CD4-positive, CD25-positive, alpha-beta regulatory T cell (primary cell): Measurements from ENCODE around the gene AQR. TPM values are rescaled to one million over a fixed set of nuclear protein-coding genes. Genes with fewer than 3 reads are reported as not detected.

ENCODE experiments used
- ATAC-seq, 2 donors: fragments of 150-1000 bp; cut with Tn5 transposase; one replicate each; pipeline ENCODE4 v1.10.0; 2021; ENCODE audit warnings: low read depth in 2 of 2, moderate number of reproducible peaks in 2 of 2, moderate library complexity in 1 of 2
- DNase-seq, 3 donors: peaks; one replicate each; pipeline versions ENCODE4 v3.0.0 to v3.0.0-alpha.2; 2012 to 2022; ENCODE audit warnings: mixed read lengths in 1 of 3
- H3K27ac ChIP-seq: one replicate; pipeline ENCODE4 v1.7.0; 2013; ENCODE audit warnings: mild to moderate bottlenecking, low read length; ENCODE audit not compliant: insufficient read depth, poor library complexity, severe bottlenecking
- H3K27me3 ChIP-seq: one replicate; pipeline ENCODE4 v1.7.0; 2013; ENCODE audit warnings: low read length; ENCODE audit not compliant: control insufficient read depth, insufficient read depth
- H3K36me3 ChIP-seq: one replicate; pipeline ENCODE4 v1.7.0; 2013; ENCODE audit warnings: mild to moderate bottlenecking, low read length, moderate library complexity; ENCODE audit not compliant: control insufficient read depth, insufficient read depth
- H3K4me1 ChIP-seq: 2 replicates; pipeline ENCODE4 v1.7.0; 2013; ENCODE audit warnings: mild to moderate bottlenecking, low read length; ENCODE audit not compliant: insufficient read depth, control insufficient read depth, poor library complexity, severe bottlenecking
- H3K4me3 ChIP-seq: one replicate; pipeline ENCODE4 v1.7.0; 2013; ENCODE audit warnings: low read depth, mild to moderate bottlenecking, low read length, moderate library complexity
- H3K9me3 ChIP-seq, 2 experiments: 1 replicate in 1 of 2; 2 replicates in 1 of 2; pipeline ENCODE4 v1.7.0; 2013; ENCODE audit warnings: low read length in 2 of 2, mild to moderate bottlenecking in 1 of 2, moderate library complexity in 1 of 2; ENCODE audit not compliant: control insufficient read depth in 2 of 2
- H3K27ac Mint-ChIP-seq, 3 donors: one replicate each; pipeline ENCODE4 v1.8.0; 2020 to 2022; ENCODE audit warnings: mild to moderate bottlenecking in 3 of 3, mixed read lengths in 3 of 3, moderate library complexity in 2 of 3
- H3K27me3 Mint-ChIP-seq: one replicate; pipeline ENCODE4 v1.8.0; 2022; ENCODE audit warnings: mild to moderate bottlenecking, mixed read lengths
- H3K36me3 Mint-ChIP-seq: one replicate; pipeline ENCODE4 v1.8.0; 2020; ENCODE audit warnings: mixed read lengths
- H3K4me1 Mint-ChIP-seq, 4 donors: one replicate each; pipeline ENCODE4 v1.8.0; 2020 to 2022; ENCODE audit warnings: mixed read lengths in 4 of 4, mild to moderate bottlenecking in 1 of 4
- H3K4me3 Mint-ChIP-seq, 4 donors: one replicate each; pipeline ENCODE4 v1.8.0; 2020 to 2022; ENCODE audit warnings: mild to moderate bottlenecking in 4 of 4, mixed read lengths in 4 of 4, moderate library complexity in 3 of 4
- H3K9me3 Mint-ChIP-seq, 7 donors: one replicate each; pipeline ENCODE4 v1.8.0; 2020 to 2022; ENCODE audit warnings: mixed read lengths in 7 of 7, mild to moderate bottlenecking in 3 of 7, moderate library complexity in 2 of 7
- polyA plus RNA-seq, 4 donors: library from polyadenylated mRNA; unstranded; fragments of 300-500 nt; fragmentation: Illumina TruSeq; gene quantifications; one replicate each; pipeline ENCODE4 v1.2.3, GENCODE V29; 2021
- total RNA-seq: library from RNA; stranded (reverse); gene quantifications from one replicate; pipeline ENCODE4 v1.2.3, GENCODE V29; 2022

The AQR gene
- total and polyA plus RNA-seq, 5 donors from 2014 or later = 12.6 to 36.6 (median 18.2) TPM

DNA sequence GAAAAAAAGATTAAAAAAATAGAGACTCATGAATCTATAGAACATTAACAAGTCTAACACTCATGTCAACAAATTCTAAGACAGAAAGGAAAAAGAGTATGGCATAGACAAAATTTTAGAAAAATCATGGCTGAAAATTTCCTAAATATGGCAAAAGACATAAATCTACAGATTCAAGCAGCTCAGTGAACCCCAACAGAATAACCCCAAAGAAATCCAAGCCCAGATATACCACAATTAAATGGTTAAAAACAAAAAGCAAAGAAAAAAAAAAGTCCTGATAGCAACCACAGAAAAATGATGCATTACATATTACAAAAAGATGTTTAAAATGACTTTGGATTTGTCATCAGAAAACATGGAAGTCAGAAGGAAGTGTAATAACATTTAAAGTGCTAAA is 75.6 kb downstream of the AQR start:
- Histone ChIP-seq H3K27ac (no peak overlapping the region), H3K4me3 (no peak overlapping the region), H3K27me3 (no peaks in the 10 kb centered on the region), H3K36me3 (peaks cover 73% of the 10 kb centered on the region), H3K4me1 (no peaks in the 10 kb centered on the region), H3K9me3 (peaks cover 16 to 20% of the 10 kb centered on the region in 2 experiments)
- Mint-ChIP-seq H3K9me3 (peaks cover 0 to 21% (median 7%) of the 10 kb centered on the region in 7 donors), H3K27me3 (no peaks in the 10 kb centered on the region), H3K36me3 (peaks cover 72% of the 10 kb centered on the region), H3K4me1 (peaks cover 4 to 16% (median 8%) of the 10 kb centered on the region in 4 donors), H3K27ac (no peak overlapping the region), H3K4me3 (no peak overlapping the region)
- no peak for DNase-seq
- no peak for ATAC-seq

DNA sequence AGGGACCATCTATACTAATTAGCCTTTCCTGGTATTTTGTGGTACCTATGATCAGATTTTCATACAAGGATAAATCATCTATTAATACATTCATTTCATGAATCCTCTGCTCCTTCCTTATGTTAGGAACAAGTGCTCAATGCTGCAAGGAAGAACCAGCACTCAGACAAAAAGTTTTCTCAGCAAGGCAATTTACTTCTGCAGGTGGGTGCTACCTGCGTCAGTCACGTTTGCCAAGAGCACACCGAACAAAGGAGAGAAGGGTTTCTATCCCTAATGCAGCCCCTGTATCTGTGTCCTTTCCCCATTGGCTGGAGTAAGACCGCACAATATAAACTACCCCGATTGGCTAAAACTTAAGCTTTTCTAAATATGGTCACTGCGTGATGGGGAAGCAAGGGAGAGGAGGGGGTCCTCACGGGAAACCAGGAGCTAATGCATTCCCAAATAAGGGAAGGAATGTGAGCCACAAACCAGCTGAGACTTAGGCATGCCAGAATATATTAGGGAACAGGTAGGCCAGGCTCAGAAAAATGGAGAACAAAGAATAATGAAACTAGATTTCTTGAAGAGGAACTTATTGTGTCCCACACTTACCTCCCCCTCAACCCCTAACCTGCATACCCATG is 76.5 kb downstream of the AQR start:
- Histone ChIP-seq H3K27me3 (no peaks in the 10 kb centered on the region), H3K4me1 (no peaks in the 10 kb centered on the region), H3K4me3 (no peak overlapping the region), H3K27ac (no peak overlapping the region), H3K36me3 (peaks cover 77% of the 10 kb centered on the region), H3K9me3 (peaks cover 16 to 20% of the 10 kb centered on the region in 2 experiments)
- peaks cover 4 to 16% (median 8%) of the 10 kb centered on the region in 4 donors for H3K4me1 Mint-ChIP-seq
- DNase-seq = no peak
- no peak overlapping the region for H3K4me3 Mint-ChIP-seq
- H3K27me3 Mint-ChIP-seq = no peaks in the 10 kb centered on the region
- H3K36me3 Mint-ChIP-seq = peaks cover 68% of the 10 kb centered on the region
- ATAC-seq = no peak
- no peak overlapping the region for H3K27ac Mint-ChIP-seq
- peaks cover 0 to 21% (median 7%) of the 10 kb centered on the region in 7 donors for H3K9me3 Mint-ChIP-seq

DNA sequence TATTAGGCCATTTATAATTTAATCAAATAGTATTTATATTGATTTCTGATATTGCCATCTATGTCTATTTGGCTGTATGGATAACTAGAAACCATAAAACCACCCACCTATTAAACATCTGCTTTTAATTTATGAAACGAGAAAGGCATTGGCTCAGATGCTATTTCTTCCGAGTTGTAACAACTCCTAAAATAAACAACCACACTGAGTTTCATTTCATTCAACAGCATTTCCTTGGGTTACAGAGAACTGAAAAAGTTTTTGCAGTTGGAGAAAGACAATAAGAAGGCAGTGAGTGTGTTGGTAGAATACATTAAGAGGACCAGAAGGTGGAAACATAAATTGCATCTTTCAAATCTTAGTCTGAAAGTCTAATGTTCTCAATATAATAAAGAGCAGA is 79.1 kb downstream of the AQR start:
- H3K4me1 Mint-ChIP-seq = peaks cover 0 to 10% (median 8%) of the 10 kb centered on the region in 4 donors
- H3K4me3 Mint-ChIP-seq = no peak overlapping the region
- H3K4me1 ChIP-seq = no peaks in the 10 kb centered on the region
- ATAC-seq (no peak), DNase-seq (no peak)
- H3K4me3 ChIP-seq = no peak overlapping the region
- peaks cover 85% of the 10 kb centered on the region for H3K36me3 ChIP-seq
- H3K9me3 Mint-ChIP-seq = peaks cover 0 to 21% (median 7%) of the 10 kb centered on the region in 7 donors
- H3K9me3 ChIP-seq = peaks cover 16 to 20% of the 10 kb centered on the region in 2 experiments
- H3K27me3 ChIP-seq = no peaks in the 10 kb centered on the region
- H3K27ac ChIP-seq = no peak overlapping the region
- H3K27me3 Mint-ChIP-seq = no peaks in the 10 kb centered on the region
- no peak overlapping the region for H3K27ac Mint-ChIP-seq
- H3K36me3 Mint-ChIP-seq = peaks cover 63% of the 10 kb centered on the region

DNA sequence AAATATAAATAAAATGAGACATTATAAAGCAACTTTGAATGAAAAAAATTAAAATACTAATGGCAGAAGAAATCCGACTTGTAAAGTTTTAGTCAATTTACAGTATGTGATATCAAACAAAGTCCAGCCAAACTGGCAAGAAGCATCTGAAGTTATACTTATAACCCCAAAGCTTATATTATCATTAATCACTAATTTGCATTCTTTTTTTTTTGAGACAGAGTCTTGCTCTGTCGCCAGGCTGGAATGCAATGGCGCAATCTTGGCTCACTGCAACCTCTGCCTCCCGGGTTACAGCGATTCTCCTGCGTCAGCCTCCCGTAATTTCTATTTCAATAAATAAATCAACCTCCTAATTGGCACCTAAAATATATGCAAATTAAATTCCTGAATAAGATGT is 80.1 kb downstream of the AQR start:
- DNase-seq (no peak), ATAC-seq (no peak)
- H3K36me3 Mint-ChIP-seq = peaks cover 66% of the 10 kb centered on the region
- Histone ChIP-seq H3K4me1 (no peaks in the 10 kb centered on the region), H3K9me3 (peaks cover 16 to 20% of the 10 kb centered on the region in 2 experiments), H3K36me3 (peaks cover 88% of the 10 kb centered on the region), H3K4me3 (no peak overlapping the region), H3K27ac (no peak overlapping the region), H3K27me3 (no peaks in the 10 kb centered on the region)
- no peak overlapping the region for H3K4me3 Mint-ChIP-seq
- peaks cover 0 to 21% (median 7%) of the 10 kb centered on the region in 7 donors for H3K9me3 Mint-ChIP-seq
- peaks cover 0 to 10% (median 5%) of the 10 kb centered on the region in 4 donors for H3K4me1 Mint-ChIP-seq
- peaks cover 5% of the 10 kb centered on the region for H3K27me3 Mint-ChIP-seq
- H3K27ac Mint-ChIP-seq = no peak overlapping the region

DNA sequence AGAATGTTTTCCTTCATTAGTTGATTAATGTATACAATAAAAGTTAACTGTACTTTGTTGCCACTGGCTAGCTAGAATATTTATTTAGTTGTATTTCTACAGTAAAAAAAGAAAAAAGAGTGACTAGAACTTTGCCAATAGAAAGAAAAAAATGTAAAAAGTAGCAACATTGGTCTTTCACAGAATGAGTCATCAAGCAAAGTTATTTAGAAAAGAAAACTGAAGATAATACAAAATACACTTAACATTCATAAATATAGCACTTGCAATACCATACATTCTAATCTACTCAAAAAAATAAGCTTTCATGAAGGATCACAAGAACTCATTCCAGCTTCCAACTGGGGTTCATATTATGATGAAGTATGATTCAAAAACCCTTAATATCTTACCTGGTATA is 83.4 kb downstream of the AQR start:
- Mint-ChIP-seq H3K4me3 (no peak overlapping the region), H3K27me3 (peaks cover 5% of the 10 kb centered on the region), H3K4me1 (peaks cover 0 to 4% (median 2%) of the 10 kb centered on the region in 4 donors), H3K9me3 (peaks cover 0 to 2% (median 0%) of the 10 kb centered on the region in 7 donors), H3K36me3 (peaks cover 51% of the 10 kb centered on the region), H3K27ac (no peak overlapping the region)
- ATAC-seq (no peak), DNase-seq (no peak)
- Histone ChIP-seq H3K4me3 (no peak overlapping the region), H3K9me3 (no peaks in the 10 kb centered on the region), H3K27me3 (no peaks in the 10 kb centered on the region), H3K36me3 (peaks cover 85% of the 10 kb centered on the region), H3K27ac (no peak overlapping the region), H3K4me1 (no peaks in the 10 kb centered on the region)

DNA sequence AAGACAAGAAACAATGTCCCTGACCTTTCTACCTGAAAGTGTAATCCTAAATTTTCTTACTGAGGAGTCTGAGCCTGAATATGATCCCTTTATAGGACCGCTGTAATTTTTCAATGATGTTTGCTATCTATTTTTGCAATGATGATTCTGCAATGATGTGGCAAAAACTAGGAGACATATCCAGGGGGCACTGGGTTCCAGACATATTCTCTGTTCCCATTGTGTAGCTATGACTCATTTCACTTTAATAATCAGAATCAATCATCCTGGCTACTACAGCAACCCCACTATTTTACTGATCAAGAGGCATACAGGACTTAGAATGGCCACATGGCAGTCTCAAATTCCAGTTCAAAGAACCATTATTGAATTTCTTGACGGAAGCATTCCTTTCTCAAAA is 85.9 kb downstream of the AQR start:
- Mint-ChIP-seq H3K36me3 (peaks cover 55% of the 10 kb centered on the region), H3K27me3 (peaks cover 5% of the 10 kb centered on the region), H3K27ac (no peak overlapping the region), H3K9me3 (no peaks in the 10 kb centered on the region), H3K4me1 (peaks cover 0 to 4% (median 2%) of the 10 kb centered on the region in 4 donors), H3K4me3 (no peak overlapping the region)
- H3K4me3 ChIP-seq = no peak overlapping the region
- DNase-seq (no peak), ATAC-seq (no peak)
- H3K9me3 ChIP-seq = no peaks in the 10 kb centered on the region
- peaks cover 79% of the 10 kb centered on the region for H3K36me3 ChIP-seq
- H3K27me3 ChIP-seq = no peaks in the 10 kb centered on the region
- H3K27ac ChIP-seq = no peak overlapping the region
- no peaks in the 10 kb centered on the region for H3K4me1 ChIP-seq

DNA sequence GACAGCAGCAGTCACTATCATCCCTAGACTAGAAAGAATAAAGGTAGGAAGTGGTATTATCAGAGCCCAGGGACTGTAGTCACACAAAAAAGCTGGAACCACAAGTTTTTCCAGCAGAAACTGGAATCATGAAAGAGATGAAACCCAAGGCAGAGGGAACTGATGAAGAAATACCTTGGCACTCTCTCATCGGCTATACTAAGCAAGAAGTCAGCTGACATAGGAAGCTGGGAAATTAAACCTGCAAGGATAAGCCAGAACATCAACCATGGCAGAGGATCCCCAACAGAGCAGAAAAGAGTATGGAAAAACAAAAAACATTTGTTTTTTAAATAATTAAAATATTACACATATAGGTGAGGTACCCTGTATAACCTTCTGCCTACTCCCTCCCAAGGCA is 86.5 kb downstream of the AQR start:
- H3K4me1 Mint-ChIP-seq = peaks cover 0 to 4% (median 2%) of the 10 kb centered on the region in 4 donors
- Histone ChIP-seq H3K9me3 (no peaks in the 10 kb centered on the region), H3K4me1 (no peaks in the 10 kb centered on the region), H3K27me3 (no peaks in the 10 kb centered on the region), H3K36me3 (peaks cover 77% of the 10 kb centered on the region), H3K4me3 (no peak overlapping the region), H3K27ac (no peak overlapping the region)
- peaks cover 59% of the 10 kb centered on the region for H3K36me3 Mint-ChIP-seq
- H3K4me3 Mint-ChIP-seq = no peak overlapping the region
- DNase-seq (no peak), ATAC-seq (no peak)
- H3K9me3 Mint-ChIP-seq = no peaks in the 10 kb centered on the region
- no peak overlapping the region for H3K27ac Mint-ChIP-seq
- H3K27me3 Mint-ChIP-seq = peaks cover 5% of the 10 kb centered on the region

DNA sequence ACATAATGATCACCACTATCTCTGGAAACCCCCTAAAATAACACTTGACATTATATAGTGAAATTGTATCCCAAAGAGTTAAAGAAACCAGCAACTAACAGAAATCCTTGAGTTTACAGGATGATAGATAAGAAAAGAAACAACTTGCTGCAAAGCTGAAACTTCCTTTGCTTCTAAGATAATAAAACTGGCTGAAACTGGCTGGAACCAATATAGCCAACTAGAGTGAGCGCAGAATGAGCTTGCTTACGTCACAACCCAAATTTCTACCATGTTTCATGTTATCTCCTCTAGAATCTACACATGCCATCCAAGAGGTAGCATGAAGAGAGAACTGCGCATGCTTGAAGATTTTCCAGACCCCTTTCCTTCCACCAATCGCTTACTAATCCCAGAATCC is 90.4 kb downstream of the AQR start:
- DNase-seq (no peak), ATAC-seq (no peak)
- Histone ChIP-seq H3K27ac (no peak overlapping the region), H3K4me3 (no peak overlapping the region), H3K36me3 (peaks cover 76% of the 10 kb centered on the region), H3K4me1 (no peaks in the 10 kb centered on the region), H3K27me3 (no peaks in the 10 kb centered on the region), H3K9me3 (no peaks in the 10 kb centered on the region)
- H3K4me3 Mint-ChIP-seq = no peak overlapping the region
- peaks cover 3 to 11% (median 9%) of the 10 kb centered on the region in 4 donors for H3K4me1 Mint-ChIP-seq
- peak overlapping the region in 1 of 3 donors; percentile 23 for H3K27ac Mint-ChIP-seq
- peaks cover 0 to 6% (median 0%) of the 10 kb centered on the region in 7 donors for H3K9me3 Mint-ChIP-seq
- no peaks in the 10 kb centered on the region for H3K27me3 Mint-ChIP-seq
- H3K36me3 Mint-ChIP-seq = peaks cover 63% of the 10 kb centered on the region
